BLaER1 (cell line): ENCODE results near the gene LOXL4.

Experiments
- H3K27ac ChIP-seq: shearing (Covaris generic); formaldehyde crosslinking; 2 replicates; pipeline ENCODE4 v1.8.1; 2022
- H3K27me3 ChIP-seq: shearing (Covaris generic); formaldehyde crosslinking; 2 replicates; pipeline ENCODE4 v1.8.1; 2022
- H3K36me3 ChIP-seq: shearing (Covaris generic); formaldehyde crosslinking; 2 replicates; pipeline ENCODE4 v1.8.1; 2022
- H3K4me1 ChIP-seq: shearing (Covaris generic); formaldehyde crosslinking; 2 replicates; pipeline ENCODE4 v1.8.1; 2022
- H3K4me2 ChIP-seq: shearing (Covaris generic); formaldehyde crosslinking; 2 replicates; pipeline ENCODE4 v1.8.1; 2022
- H3K4me3 ChIP-seq: shearing (Covaris generic); formaldehyde crosslinking; 2 replicates; pipeline ENCODE4 v1.8.1; 2022
- H3K9ac ChIP-seq: shearing (Covaris generic); formaldehyde crosslinking; 2 replicates; pipeline ENCODE4 v1.8.1; 2022
- H3K9me3 ChIP-seq: shearing (Covaris generic); formaldehyde crosslinking; 2 replicates; pipeline ENCODE4 v1.8.1; 2022
- H4K20me1 ChIP-seq: shearing (Covaris generic); formaldehyde crosslinking; 2 replicates; pipeline ENCODE4 v1.8.1; 2022
- Cebpa-rat ChIP-seq: shearing (Covaris generic); IDR thresholded peaks from 2 replicates; pipeline ENCODE4 v1.8.1; 2022

Gene LOXL4

DNA sequence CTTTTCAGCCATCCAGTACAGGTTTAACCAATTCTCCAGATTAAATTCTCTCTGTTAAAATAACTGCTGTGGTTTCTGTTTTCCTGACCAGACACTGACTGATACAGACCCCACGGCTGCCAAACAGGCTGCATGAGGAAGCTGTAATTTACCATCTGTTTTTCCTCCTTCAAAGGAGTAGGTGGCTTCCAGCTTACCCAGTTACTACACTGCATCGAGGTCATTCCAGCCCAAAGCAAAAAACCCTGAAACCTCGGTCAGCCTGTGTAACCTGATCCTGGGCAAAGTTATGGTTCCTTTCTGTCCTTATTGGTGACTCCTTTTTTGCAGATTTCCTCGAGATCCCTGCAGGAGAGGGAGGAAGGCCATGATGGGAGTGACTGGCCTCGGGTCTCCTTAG lies 27.9 kb upstream of the LOXL4 start:
- Histone ChIP-seq H4K20me1 (no peaks in the 10 kb centered on the region), H3K4me1 (peaks cover 66% of the 10 kb centered on the region), H3K36me3 (no peaks in the 10 kb centered on the region), H3K27me3 (no peaks in the 10 kb centered on the region), H3K4me3 (no peak overlapping the region), H3K27ac (peak overlapping the region; percentile 38), H3K9ac (no peak overlapping the region), H3K9me3 (no peaks in the 10 kb centered on the region), H3K4me2 (peak overlapping the region; percentile 61)
- no peak for TF ChIP-seq Cebpa-rat

DNA sequence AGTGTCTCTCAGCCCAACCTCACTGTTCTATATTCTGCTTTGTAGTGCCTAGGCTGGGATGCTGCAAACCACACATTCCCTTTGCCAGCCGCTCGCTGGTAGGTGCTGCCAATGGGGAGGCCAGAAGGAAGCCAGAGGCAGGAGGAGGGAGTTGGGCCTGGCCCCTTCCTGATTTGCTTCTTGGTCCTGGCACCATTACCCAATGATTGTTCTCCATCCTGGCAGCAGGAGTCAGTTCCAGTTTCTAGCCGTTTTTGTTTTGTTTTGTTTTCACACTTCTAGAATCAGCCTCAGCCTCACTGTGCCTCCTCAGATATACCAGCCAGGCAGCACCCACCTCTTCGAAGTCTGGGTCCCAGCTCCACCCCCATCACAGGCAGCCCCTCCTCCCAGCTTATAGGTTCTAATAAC lies 27.4 kb upstream of the LOXL4 start:
- H3K36me3 ChIP-seq, result no peaks in the 10 kb centered on the region
- no peak overlapping the region for H3K4me3 ChIP-seq
- no peaks in the 10 kb centered on the region for H4K20me1 ChIP-seq
- H3K27me3 ChIP-seq, result no peaks in the 10 kb centered on the region
- H3K9me3 ChIP-seq, result no peaks in the 10 kb centered on the region
- H3K4me1 ChIP-seq, result peaks cover 63% of the 10 kb centered on the region
- H3K27ac ChIP-seq, result peak overlapping the region; percentile 38
- H3K9ac ChIP-seq, result no peak overlapping the region
- H3K4me2 ChIP-seq, result peak overlapping the region; percentile 61
- TF ChIP-seq Cebpa-rat, result no peak

DNA sequence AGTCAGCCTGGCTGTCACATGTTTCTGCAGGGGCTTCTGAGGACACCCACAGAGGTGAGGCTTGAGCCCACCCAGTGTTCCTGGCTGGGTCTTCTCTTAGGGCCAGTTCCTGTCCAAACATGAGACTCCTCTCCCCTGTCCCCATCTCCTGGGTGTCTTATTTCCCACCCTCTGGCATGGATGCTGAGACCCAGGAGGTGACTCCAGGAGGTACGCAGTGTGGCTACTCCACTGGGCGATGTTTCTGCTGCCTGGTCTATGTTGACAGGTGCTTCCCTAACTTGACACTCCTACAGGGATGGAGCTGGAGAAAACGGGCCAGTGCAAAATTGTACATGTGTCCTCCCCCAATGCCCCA lies 26.3 kb upstream of the LOXL4 start:
- Histone ChIP-seq H3K9ac (no peak overlapping the region), H3K4me3 (no peak overlapping the region), H3K27me3 (no peaks in the 10 kb centered on the region), H3K9me3 (no peaks in the 10 kb centered on the region), H4K20me1 (no peaks in the 10 kb centered on the region), H3K36me3 (no peaks in the 10 kb centered on the region), H3K27ac (peak overlapping the region; percentile 16; the same call in 1 of the 2 replicates), H3K4me2 (peak overlapping the region; percentile 61), H3K4me1 (peaks cover 51% of the 10 kb centered on the region)
- TF ChIP-seq Cebpa-rat, result no peak

DNA sequence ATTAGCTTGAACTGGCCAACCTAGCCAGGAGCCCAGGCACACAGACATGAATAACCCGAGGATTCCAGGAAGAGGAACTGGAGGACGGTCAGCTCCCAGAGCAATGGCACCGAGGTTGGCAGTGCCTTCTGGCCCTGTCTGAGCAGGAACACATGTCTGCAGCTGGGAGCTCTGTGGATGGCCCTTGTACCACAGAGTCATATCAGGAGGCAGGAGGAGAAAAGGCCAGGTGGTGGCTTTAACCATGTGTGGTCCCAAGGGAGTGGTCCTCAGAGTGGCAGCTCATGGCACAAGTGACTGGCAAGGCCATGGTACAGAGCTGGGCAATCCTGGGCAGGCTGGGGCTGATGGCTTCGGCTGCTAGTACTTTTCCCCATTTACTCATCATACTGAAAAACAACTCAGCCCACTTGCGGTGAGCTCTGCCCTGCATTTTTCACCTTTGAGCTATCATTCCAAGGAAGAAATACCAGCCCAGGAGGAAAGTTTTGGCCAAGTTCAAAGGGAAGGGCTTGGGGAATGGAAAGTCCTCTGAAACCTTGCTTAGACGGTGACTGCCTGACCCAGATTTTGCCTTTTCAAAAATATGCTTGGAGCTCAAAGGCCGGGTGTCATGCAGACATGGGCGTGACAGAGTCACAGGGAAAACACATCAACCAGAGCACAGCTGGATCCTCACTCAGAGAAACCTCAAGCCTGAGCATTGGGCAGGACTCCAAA lies 25.7 kb upstream of the LOXL4 start:
- Histone ChIP-seq H3K4me1 (peaks cover 49% of the 10 kb centered on the region), H3K4me3 (no peak overlapping the region), H3K9me3 (no peaks in the 10 kb centered on the region), H3K27me3 (no peaks in the 10 kb centered on the region), H3K9ac (no peak overlapping the region), H4K20me1 (no peaks in the 10 kb centered on the region), H3K4me2 (peak overlapping the region; percentile 61), H3K36me3 (no peaks in the 10 kb centered on the region), H3K27ac (peak overlapping the region; percentile 43; the same call in 1 of the 2 replicates)
- no peak for TF ChIP-seq Cebpa-rat

DNA sequence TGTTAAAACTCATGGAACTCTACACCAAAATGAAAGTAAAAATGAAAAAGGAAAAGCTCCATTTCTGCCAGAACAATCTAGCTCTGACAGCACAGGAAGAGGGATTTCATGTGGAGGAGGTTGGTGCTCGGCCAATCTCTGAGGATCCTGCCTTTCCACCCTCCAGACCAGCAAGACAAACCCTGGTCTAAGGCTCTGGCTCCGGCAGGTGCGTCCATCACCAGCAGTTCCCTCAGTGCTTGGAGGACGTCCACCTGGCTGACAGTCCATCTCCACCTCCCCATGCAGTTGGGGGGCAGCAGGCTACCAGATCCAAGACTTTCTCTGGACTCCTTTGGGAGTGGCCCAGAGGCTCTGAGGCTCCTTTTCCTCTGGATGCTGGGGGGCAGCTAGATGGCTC lies 25.0 kb upstream of the LOXL4 start:
- no peak overlapping the region for H3K9ac ChIP-seq
- no peaks in the 10 kb centered on the region for H3K36me3 ChIP-seq
- H3K27ac ChIP-seq, result peak overlapping the region; percentile 43; the same call in 1 of the 2 replicates
- H3K27me3 ChIP-seq, result no peaks in the 10 kb centered on the region
- H4K20me1 ChIP-seq, result no peaks in the 10 kb centered on the region
- no peak overlapping the region for H3K4me3 ChIP-seq
- peak overlapping the region; percentile 61 for H3K4me2 ChIP-seq
- no peak for TF ChIP-seq Cebpa-rat
- H3K9me3 ChIP-seq, result no peaks in the 10 kb centered on the region
- H3K4me1 ChIP-seq, result peaks cover 49% of the 10 kb centered on the region

DNA sequence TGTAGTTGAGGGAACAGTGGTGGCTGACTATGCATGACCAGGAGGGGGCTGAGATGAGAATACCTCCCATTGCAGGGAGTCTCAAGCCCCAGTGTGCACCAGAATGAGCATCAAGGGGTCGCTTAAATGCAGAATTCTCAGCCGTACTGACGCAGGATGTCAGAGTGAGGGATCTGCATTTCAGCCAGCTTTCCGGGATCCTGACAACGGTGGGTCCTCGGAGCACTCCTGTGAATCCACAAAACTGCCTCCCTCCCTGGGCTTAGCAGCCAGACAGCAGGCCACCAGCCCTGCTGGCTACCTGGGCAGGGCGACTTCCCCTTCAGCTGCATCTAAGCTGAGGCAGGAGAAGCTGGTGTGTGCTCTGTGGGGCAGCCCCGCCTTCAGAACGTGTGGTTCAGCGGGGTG lies 21.8 kb upstream of the LOXL4 start:
- H4K20me1 ChIP-seq, result no peaks in the 10 kb centered on the region
- H3K9me3 ChIP-seq, result no peaks in the 10 kb centered on the region
- peaks cover 24% of the 10 kb centered on the region for H3K4me1 ChIP-seq
- no peak for TF ChIP-seq Cebpa-rat
- H3K4me2 ChIP-seq, result no peak overlapping the region
- no peak overlapping the region for H3K27ac ChIP-seq
- no peak overlapping the region for H3K9ac ChIP-seq
- no peaks in the 10 kb centered on the region for H3K27me3 ChIP-seq
- no peak overlapping the region for H3K4me3 ChIP-seq
- no peaks in the 10 kb centered on the region for H3K36me3 ChIP-seq

- no peaks in the 10 kb centered on the region for H3K27me3 ChIP-seq
- no peak overlapping the region for H3K9ac ChIP-seq
- no peak overlapping the region for H3K27ac ChIP-seq
- H3K4me2 ChIP-seq, result no peak overlapping the region
- H3K4me1 ChIP-seq, result no peaks in the 10 kb centered on the region
- H4K20me1 ChIP-seq, result no peaks in the 10 kb centered on the region
- H3K9me3 ChIP-seq, result no peaks in the 10 kb centered on the region
- H3K4me3 ChIP-seq, result no peak overlapping the region
- no peaks in the 10 kb centered on the region for H3K36me3 ChIP-seq
- no peak for TF ChIP-seq Cebpa-rat
These were observed 19.3 kb upstream of the LOXL4 start for GRCh38 chr10:98287321-98287720.

DNA sequence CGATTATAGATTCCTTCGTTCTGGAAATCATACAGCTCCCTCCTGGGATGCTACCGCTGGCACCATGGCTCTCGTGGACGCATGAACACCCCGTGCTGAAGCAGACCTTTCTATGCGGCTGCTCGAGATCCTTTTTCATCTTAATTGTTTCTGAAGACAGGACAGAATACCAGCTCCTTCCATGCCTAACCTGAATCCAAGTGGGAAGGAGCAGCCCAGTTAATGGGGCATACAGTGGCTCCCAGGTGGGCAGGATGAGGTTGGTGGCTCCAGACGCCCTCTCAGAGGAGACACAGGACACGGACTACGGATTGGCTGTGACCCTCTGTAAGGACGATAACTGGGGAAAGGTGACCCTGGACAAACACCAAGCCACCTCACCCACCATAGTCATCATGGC lies 18.4 kb upstream of the LOXL4 start:
- no peaks in the 10 kb centered on the region for H3K4me1 ChIP-seq
- H3K9me3 ChIP-seq, result peaks cover 5% of the 10 kb centered on the region; the same call in 1 of the 2 replicates
- no peak for TF ChIP-seq Cebpa-rat
- H3K36me3 ChIP-seq, result no peaks in the 10 kb centered on the region
- no peak overlapping the region for H3K9ac ChIP-seq
- H3K27me3 ChIP-seq, result no peaks in the 10 kb centered on the region
- H4K20me1 ChIP-seq, result no peaks in the 10 kb centered on the region
- H3K4me2 ChIP-seq, result no peak overlapping the region
- no peak overlapping the region for H3K27ac ChIP-seq
- no peak overlapping the region for H3K4me3 ChIP-seq

DNA sequence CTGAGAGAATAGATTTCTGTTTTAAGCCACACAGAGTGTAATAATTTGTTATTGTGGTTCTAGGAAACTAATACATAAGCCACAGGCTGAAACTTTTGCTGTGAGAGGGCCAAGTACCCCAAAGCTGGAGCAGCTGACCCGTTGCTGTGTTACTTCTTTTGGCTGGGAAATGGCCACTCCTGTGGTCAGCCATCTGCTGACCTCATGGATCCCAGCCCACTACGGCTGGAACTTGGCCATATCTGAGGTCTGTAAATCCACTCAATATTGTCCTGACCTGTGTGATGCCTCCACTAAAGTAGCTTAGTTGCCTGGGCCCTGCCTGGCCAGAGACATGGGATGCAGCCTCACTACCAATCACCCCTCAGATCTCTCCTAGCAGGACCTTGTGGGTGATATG lies 17.4 kb upstream of the LOXL4 start:
- no peaks in the 10 kb centered on the region for H4K20me1 ChIP-seq
- no peaks in the 10 kb centered on the region for H3K27me3 ChIP-seq
- H3K9ac ChIP-seq, result no peak overlapping the region
- no peak overlapping the region for H3K4me2 ChIP-seq
- no peak overlapping the region for H3K4me3 ChIP-seq
- peaks cover 5% of the 10 kb centered on the region; the same call in 1 of the 2 replicates for H3K9me3 ChIP-seq
- H3K36me3 ChIP-seq, result no peaks in the 10 kb centered on the region
- TF ChIP-seq Cebpa-rat, result no peak
- no peak overlapping the region for H3K27ac ChIP-seq
- no peaks in the 10 kb centered on the region for H3K4me1 ChIP-seq

GRCh38 chr10:98276311-98276710 lies 8.3 kb upstream of the LOXL4 start:
- H3K36me3 ChIP-seq, result no peaks in the 10 kb centered on the region
- no peak for TF ChIP-seq Cebpa-rat
- peaks cover 17% of the 10 kb centered on the region for H3K4me1 ChIP-seq
- no peaks in the 10 kb centered on the region for H3K9me3 ChIP-seq
- H3K27me3 ChIP-seq, result no peaks in the 10 kb centered on the region
- H3K4me2 ChIP-seq, result no peak overlapping the region
- no peak overlapping the region for H3K4me3 ChIP-seq
- H4K20me1 ChIP-seq, result no peaks in the 10 kb centered on the region
- H3K9ac ChIP-seq, result no peak overlapping the region
- no peak overlapping the region for H3K27ac ChIP-seq

DNA sequence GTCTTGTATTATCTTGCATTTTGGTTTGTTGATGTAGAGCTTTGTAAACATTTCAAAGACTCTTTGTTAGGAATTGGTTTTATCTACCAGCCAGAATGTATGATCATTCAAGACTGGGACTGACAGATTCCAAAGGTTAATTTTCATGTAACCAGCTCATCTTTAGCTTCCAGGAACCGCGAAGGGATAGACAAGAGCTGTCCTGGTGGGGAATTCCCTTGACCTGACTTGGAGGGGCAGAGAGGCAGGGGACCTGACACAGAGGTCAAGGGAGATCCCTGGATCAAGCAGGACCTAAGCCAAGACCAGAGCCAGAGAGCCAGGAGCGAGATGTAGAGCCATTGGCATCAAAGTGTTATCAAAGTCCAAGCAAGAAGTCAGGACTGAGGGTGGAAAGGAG lies 6.6 kb upstream of the LOXL4 start:
- Histone ChIP-seq H3K27me3 (no peaks in the 10 kb centered on the region), H3K4me2 (no peak overlapping the region), H4K20me1 (no peaks in the 10 kb centered on the region), H3K4me3 (no peak overlapping the region), H3K36me3 (no peaks in the 10 kb centered on the region), H3K9me3 (no peaks in the 10 kb centered on the region), H3K27ac (no peak overlapping the region), H3K9ac (no peak overlapping the region), H3K4me1 (peaks cover 33% of the 10 kb centered on the region)
- no peak for TF ChIP-seq Cebpa-rat
